HEK293 (cell line): Measurements from ENCODE around the gene ETV4.

Source experiments
- CTCF ChIA-PET: fragments of 350-600 bp; formaldehyde crosslinking; extraction: SDS; loops from one replicate; lab custom pipeline; 2021; ENCODE audit warnings: antibody characterized with exemption; lab: Yijun Ruan, JAX
- POLR2A ChIA-PET: fragments of 300-600 bp; formaldehyde crosslinking; extraction: SDS; loops from one replicate; lab custom pipeline; 2020; ENCODE audit warnings: antibody characterized with exemption, inconsistent platforms; lab: Yijun Ruan, JAX
- H3K27ac ChIP-seq: fragments of 200-500 bp; sonication (Bioruptor generic); 2 replicates; pipeline ENCODE4 v1.5.1; 2014; ENCODE audit warnings: low read depth, low read length, control low read depth, inconsistent platforms; ENCODE audit errors: extremely low read depth
- H3K36me3 ChIP-seq, 2 experiments: fragments of 200-500 bp in 1 of 2; sonication (Bioruptor generic) in 1 of 2; 1 replicate in 1 of 2; 2 replicates in 1 of 2; pipeline ENCODE4 v1.5.1; 2014 to 2017; ENCODE audit warnings: inconsistent platforms in 2 of 2, low read length in 2 of 2; ENCODE audit not compliant: control insufficient read depth in 2 of 2, insufficient read depth in 1 of 2
- H3K4me1 ChIP-seq: fragments of 200-500 bp; sonication (Bioruptor generic); 2 replicates; pipeline ENCODE4 v1.5.1; 2014; ENCODE audit warnings: mild to moderate bottlenecking, low read length, inconsistent platforms; ENCODE audit not compliant: control insufficient read depth, insufficient read depth
- H3K4me3 ChIP-seq: 2 replicates; pipeline ENCODE4 v1.5.1; 2011; ENCODE audit warnings: low read depth, mild to moderate bottlenecking, control low read depth, low read length, moderate library complexity
- H3K9me3 ChIP-seq: fragments of 200-500 bp; sonication (Bioruptor generic); 2 replicates; pipeline ENCODE4 v1.5.1; 2014; ENCODE audit warnings: low read depth, low read length, inconsistent platforms; ENCODE audit not compliant: control insufficient read depth, insufficient read depth
- BCL6B ChIP-seq: fragments of 450-650 bp; formaldehyde crosslinking; IDR thresholded peaks from 2 replicates; pipeline ENCODE4 v1.5.1; 2017; ENCODE audit warnings: missing biosample characterization, missing genetic modification characterization
- KLF16 ChIP-seq: fragments of 450-650 bp; formaldehyde crosslinking; IDR thresholded peaks from 2 replicates; pipeline ENCODE4 v1.5.1; 2017; ENCODE audit warnings: missing biosample characterization, missing genetic modification characterization
- MZF1 ChIP-seq: fragments of 450-650 bp; formaldehyde crosslinking; IDR thresholded peaks from 2 replicates; pipeline ENCODE4 v1.5.1; 2017; ENCODE audit warnings: missing biosample characterization, missing genetic modification characterization, borderline replicate concordance
- OVOL3 ChIP-seq: fragments of 450-650 bp; formaldehyde crosslinking; IDR thresholded peaks from 2 replicates; pipeline ENCODE4 v1.5.1; 2016; ENCODE audit warnings: missing biosample characterization, missing genetic modification characterization
- SCRT2 ChIP-seq: fragments of 450-650 bp; formaldehyde crosslinking; IDR thresholded peaks from 2 replicates; pipeline ENCODE4 v1.5.1; 2016; ENCODE audit warnings: missing biosample characterization, missing genetic modification characterization
- SP3 ChIP-seq: fragments of 450-650 bp; formaldehyde crosslinking; IDR thresholded peaks from 2 replicates; pipeline ENCODE4 v1.5.1; 2016; ENCODE audit warnings: missing biosample characterization, missing genetic modification characterization
- TRIM28 ChIP-seq: IDR thresholded peaks from 2 replicates; pipeline ENCODE4 v1.6.1; 2011; ENCODE audit warnings: low read length, control low read depth, borderline replicate concordance
- YY1 ChIP-seq: fragments of 450-650 bp; formaldehyde crosslinking; IDR thresholded peaks from 2 replicates; pipeline ENCODE4 v1.5.1; 2018; ENCODE audit warnings: missing biosample characterization, missing genetic modification characterization
- ZBTB20 ChIP-seq: fragments of 450-650 bp; formaldehyde crosslinking; IDR thresholded peaks from 2 replicates; pipeline ENCODE4 v1.5.1; 2016; ENCODE audit warnings: missing biosample characterization, missing genetic modification characterization
- ZBTB26 ChIP-seq: fragments of 450-650 bp; formaldehyde crosslinking; optimal IDR thresholded peaks from 2 replicates; pipeline ENCODE3; 2016; ENCODE audit warnings: missing biosample characterization, mild to moderate bottlenecking, missing genetic modification characterization
- ZBTB49 ChIP-seq: fragments of 450-650 bp; formaldehyde crosslinking; IDR thresholded peaks from 2 replicates; pipeline ENCODE4 v1.5.1; 2016; ENCODE audit warnings: missing biosample characterization, missing genetic modification characterization, low read depth
- ZNF112 ChIP-seq: fragments of 450-650 bp; formaldehyde crosslinking; IDR thresholded peaks from 2 replicates; pipeline ENCODE4 v1.5.0; 2017; ENCODE audit warnings: missing biosample characterization, missing genetic modification characterization
- ZNF146 ChIP-seq: fragments of 450-650 bp; formaldehyde crosslinking; IDR thresholded peaks from 2 replicates; pipeline ENCODE4 v1.5.1; 2016; ENCODE audit warnings: missing biosample characterization, missing genetic modification characterization
- ZNF148 ChIP-seq: fragments of 450-650 bp; formaldehyde crosslinking; IDR thresholded peaks from 2 replicates; pipeline ENCODE4 v1.5.0; 2017; ENCODE audit warnings: missing biosample characterization, missing genetic modification characterization, borderline replicate concordance
- ZNF157 ChIP-seq: fragments of 450-650 bp; formaldehyde crosslinking; IDR thresholded peaks from 2 replicates; pipeline ENCODE4 v1.5.1; 2016; ENCODE audit warnings: missing biosample characterization, missing genetic modification characterization
- ZNF211 ChIP-seq: fragments of 450-650 bp; formaldehyde crosslinking; IDR thresholded peaks from 2 replicates; pipeline ENCODE4 v1.5.1; 2016; ENCODE audit warnings: low read depth, missing biosample characterization, missing genetic modification characterization
- ZNF23 ChIP-seq: fragments of 450-650 bp; formaldehyde crosslinking; IDR thresholded peaks from 2 replicates; pipeline ENCODE4 v1.5.1; 2016; ENCODE audit warnings: missing biosample characterization, missing genetic modification characterization, borderline replicate concordance
- ZNF274 ChIP-seq, 2 experiments: fragments of 200-500 bp in 1 of 2; fragments of 450-650 bp in 1 of 2; sonication (Bioruptor generic) in 1 of 2; formaldehyde crosslinking in 1 of 2; IDR thresholded peaks; 2 replicates each; pipeline versions ENCODE4 v1.5.1 to v1.6.1; 2014 to 2016; ENCODE audit warnings: borderline replicate concordance in 1 of 2, inconsistent platforms in 1 of 2, low read length in 1 of 2, missing biosample characterization in 1 of 2, missing genetic modification characterization in 1 of 2
- ZNF548 ChIP-seq: fragments of 450-650 bp; formaldehyde crosslinking; IDR thresholded peaks from 2 replicates; pipeline ENCODE4 v1.5.1; 2016; ENCODE audit warnings: missing biosample characterization, missing genetic modification characterization
- ZNF580 ChIP-seq: fragments of 450-650 bp; formaldehyde crosslinking; IDR thresholded peaks from 2 replicates; pipeline ENCODE4 v1.5.1; 2016; ENCODE audit warnings: missing biosample characterization, missing genetic modification characterization
- ZNF629 ChIP-seq: fragments of 450-650 bp; formaldehyde crosslinking; IDR thresholded peaks from 2 replicates; pipeline ENCODE4 v1.5.1; 2017; ENCODE audit warnings: missing biosample characterization, missing genetic modification characterization
- ZNF707 ChIP-seq: fragments of 450-650 bp; formaldehyde crosslinking; IDR thresholded peaks from 2 replicates; pipeline ENCODE4 v1.5.1; 2016; ENCODE audit warnings: missing biosample characterization, missing genetic modification characterization
- ZNF747 ChIP-seq: fragments of 450-650 bp; formaldehyde crosslinking; IDR thresholded peaks from 2 replicates; pipeline ENCODE4 v1.5.1; 2016; ENCODE audit warnings: missing biosample characterization, missing genetic modification characterization
- ZNF843 ChIP-seq: fragments of 450-650 bp; formaldehyde crosslinking; IDR thresholded peaks from 2 replicates; pipeline ENCODE4 v1.5.1; 2016; ENCODE audit warnings: missing biosample characterization, missing genetic modification characterization
- ZSCAN16 ChIP-seq: fragments of 450-650 bp; formaldehyde crosslinking; IDR thresholded peaks from 2 replicates; pipeline ENCODE4 v1.5.1; 2016; ENCODE audit warnings: missing biosample characterization, missing genetic modification characterization
- ZSCAN30 ChIP-seq: fragments of 450-650 bp; IDR thresholded peaks from 2 replicates; pipeline ENCODE4 v1.5.1; 2018; ENCODE audit warnings: missing biosample characterization, mild to moderate bottlenecking, missing genetic modification characterization, moderate library complexity
- TF ChIP-seq, protein P1 (sequence below): fragments of 450-650 bp; formaldehyde crosslinking; IDR thresholded peaks from 2 replicates; pipeline ENCODE4 v1.5.1; 2016; ENCODE audit warnings: missing biosample characterization, missing genetic modification characterization, low read depth

Gene ETV4

DNA sequence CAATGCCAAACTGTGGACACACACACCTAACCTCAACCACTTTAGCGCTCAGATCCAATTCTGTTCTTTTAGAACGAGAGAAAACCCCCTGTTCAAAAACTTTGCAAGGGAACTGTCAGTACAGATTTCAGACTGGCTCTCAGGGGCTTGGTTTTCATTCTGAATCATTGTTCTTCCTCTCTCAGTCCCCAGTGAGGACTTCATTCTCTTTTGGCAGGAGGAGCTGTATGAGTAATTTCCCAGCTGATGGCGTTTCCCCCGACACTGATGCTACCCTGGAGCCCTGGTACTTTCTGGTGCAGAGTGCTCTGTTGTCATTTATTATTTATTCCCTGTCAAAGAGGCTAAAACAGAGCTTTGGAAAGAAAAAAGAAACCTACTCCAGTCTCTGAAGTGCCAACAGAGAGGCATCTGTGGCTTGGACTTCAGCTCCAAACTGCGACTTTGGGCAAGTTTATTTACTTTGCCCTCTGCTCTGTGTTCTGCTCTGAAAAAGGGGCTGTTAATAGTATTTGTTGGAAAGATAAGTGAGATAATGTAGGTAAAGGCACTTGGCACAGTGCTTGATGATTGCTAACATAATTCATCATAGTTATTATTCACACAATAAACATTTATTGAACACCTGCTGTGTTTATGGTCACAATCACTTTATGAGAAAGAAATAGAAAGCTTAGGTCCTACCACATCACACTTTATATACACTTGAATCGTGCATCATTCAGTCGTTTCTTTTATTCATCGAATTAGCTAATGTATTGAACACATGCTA lies 28.3 kb downstream of the ETV4 start (continued):
- TF ChIP-seq ZBTB49 (tag by site-specific recombination) (no peak), ZNF629 (tag by site-specific recombination) (0 out of 2 replicates have a peak, but pooled peaks have one; percentile 37), ZNF23 (tag by site-specific recombination) (no peak), OVOL3 (tag by site-specific recombination) (no peak; the same call in 1 of the 2 replicates), BCL6B (peak; percentile 80), ZBTB26 (tag by site-specific recombination) (no peak)

DNA sequence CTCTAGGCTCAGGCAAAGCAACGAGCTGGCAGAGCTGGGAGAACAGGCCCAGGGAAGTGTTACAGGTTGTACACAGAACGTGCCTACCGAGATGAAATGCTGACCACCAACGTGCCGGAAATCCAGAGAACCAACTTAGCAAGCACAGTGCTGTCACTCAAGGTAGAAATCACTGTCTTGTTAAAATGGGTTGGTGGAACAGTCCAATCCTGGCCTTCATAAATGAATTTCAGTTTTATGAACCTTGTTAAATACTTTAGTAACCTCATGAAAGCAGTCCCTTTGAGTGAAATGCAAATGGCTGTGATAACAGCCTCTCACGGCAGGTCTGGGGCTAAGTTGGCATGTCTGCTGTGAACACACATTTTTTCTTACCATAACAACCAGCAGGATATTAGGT lies 29.0 kb downstream of the ETV4 start:
- Histone ChIP-seq H3K4me3 (no peak overlapping the region), H3K9me3 (no peaks in the 10 kb centered on the region), H3K27ac (peak overlapping the region; percentile 29; the same call in 1 of the 2 replicates), H3K4me1 (peaks cover 15% of the 10 kb centered on the region), H3K36me3 (peaks cover 72 to 90% of the 10 kb centered on the region in 2 experiments)
- CTCF ChIA-PET, result interaction anchor here (0.5 to 2.0 kb wide), 8 partner anchors 9 to 243 kb away, joined by 3 to 15 read pairs (median 4); partner anchors contain the start of gene DHX8
- POLR2A ChIA-PET, result interaction anchor here (1.3 kb wide), 1 partner anchor 14 kb away, joined by 4 read pairs; no protein-coding TSS in a partner anchor
- no peak for TF ChIP-seq ZBTB20 (tag by site-specific recombination)
- no peak for TF ChIP-seq MZF1 (tag by site-specific recombination)
- TF ChIP-seq YY1 (tag by site-specific recombination), result no peak
- TF ChIP-seq ZNF157, result no peak
- no peak for TF ChIP-seq ZNF580 (tag by site-specific recombination)
- TF ChIP-seq ZNF211 (tag by site-specific recombination), result no peak
- TF ChIP-seq ZNF112, result no peak
- no peak for TF ChIP-seq ZNF707 (tag by site-specific recombination)
- no peak for TF ChIP-seq SP3
- no peak for TF ChIP-seq KLF16 (tag by site-specific recombination)
- TF ChIP-seq TRIM28, result no peak
- TF ChIP-seq SCRT2 (tag by site-specific recombination), result peak; percentile 91
- TF ChIP-seq ZNF274 (IDR thresholded peaks at IDR 0.05; ENCODE audit: low read length), result no peak
- TF ChIP-seq ZNF274 (tag by site-specific recombination; IDR thresholded peaks at IDR 0.05; ENCODE audit: borderline replicate concordance), result no peak
- no peak for TF ChIP-seq ZNF148 (tag by site-specific recombination)
- TF ChIP-seq ZNF548, result no peak
- TF ChIP-seq ZSCAN16, result no peak
- TF ChIP-seq ZNF146 (tag by site-specific recombination), result no peak
- TF ChIP-seq, protein P1, sequence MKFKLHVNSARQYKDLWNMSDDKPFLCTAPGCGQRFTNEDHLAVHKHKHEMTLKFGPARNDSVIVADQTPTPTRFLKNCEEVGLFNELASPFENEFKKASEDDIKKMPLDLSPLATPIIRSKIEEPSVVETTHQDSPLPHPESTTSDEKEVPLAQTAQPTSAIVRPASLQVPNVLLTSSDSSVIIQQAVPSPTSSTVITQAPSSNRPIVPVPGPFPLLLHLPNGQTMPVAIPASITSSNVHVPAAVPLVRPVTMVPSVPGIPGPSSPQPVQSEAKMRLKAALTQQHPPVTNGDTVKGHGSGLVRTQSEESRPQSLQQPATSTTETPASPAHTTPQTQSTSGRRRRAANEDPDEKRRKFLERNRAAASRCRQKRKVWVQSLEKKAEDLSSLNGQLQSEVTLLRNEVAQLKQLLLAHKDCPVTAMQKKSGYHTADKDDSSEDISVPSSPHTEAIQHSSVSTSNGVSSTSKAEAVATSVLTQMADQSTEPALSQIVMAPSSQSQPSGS, result no peak
- TF ChIP-seq ZNF843 (tag by site-specific recombination), result peak; percentile 60
- peak; percentile 7; the same call in 1 of the 2 replicates for TF ChIP-seq ZSCAN30 (tag by site-specific recombination)
- TF ChIP-seq ZNF747 (tag by site-specific recombination), result no peak
